Right atrium auricular region (tissue), 2 donors: ENCODE results near the gene SLC19A1. TPM values are rescaled to one million over a fixed set of nuclear protein-coding genes. Genes with fewer than 3 reads are reported as not detected.

Experiments
- DNase-seq: peaks from one replicate; pipeline ENCODE4 v3.0.0-alpha.2; 2019; ENCODE audit warnings: low spot score
- H3K27ac ChIP-seq, 2 donors: fragments of 200-600 bp; sonication (generic); 1 replicate in 1 of 2; 2 replicates in 1 of 2; pipeline ENCODE4 v1.5.1; 2016 to 2019
- H3K27me3 ChIP-seq, 2 donors: fragments of 200-600 bp; sonication (generic); one replicate each; pipeline versions ENCODE4 v1.5.1 to v1.6.0; 2017 to 2019
- H3K36me3 ChIP-seq: fragments of 200-600 bp; sonication (generic); one replicate; pipeline ENCODE4 v1.5.1; 2016
- H3K4me1 ChIP-seq, 2 donors: fragments of 200-600 bp; sonication (generic); one replicate each; pipeline versions ENCODE4 v1.5.1 to v1.6.0; 2017 to 2019
- H3K4me3 ChIP-seq, 2 donors: fragments of 200-600 bp; sonication (generic); 1 replicate in 1 of 2; 2 replicates in 1 of 2; pipeline ENCODE4 v1.5.1; 2017 to 2019; ENCODE audit warnings: mild to moderate bottlenecking in 1 of 2, moderate library complexity in 1 of 2
- H3K9me3 ChIP-seq, 2 donors: fragments of 200-600 bp; sonication (generic); one replicate each; pipeline ENCODE4 v1.5.1; 2019
- total RNA-seq, 2 donors: library from RNA; depleted of rRNA; stranded (reverse); fragments of >200 nt; gene quantifications; one replicate each; pipeline ENCODE4 v1.1.0, GENCODE V29; 2016
- TF ChIP-seq, protein P1 (sequence below), 2 donors: fragments of 200-600 bp; sonication (generic); IDR thresholded peaks; one replicate each; pipeline ENCODE4 v1.5.1; 2019; ENCODE audit warnings: antibody characterized with exemption in 2 of 2

The SLC19A1 gene
- total RNA-seq, 2 donors from 2014 or later: 2.2 to 5.3 TPM

DNA sequence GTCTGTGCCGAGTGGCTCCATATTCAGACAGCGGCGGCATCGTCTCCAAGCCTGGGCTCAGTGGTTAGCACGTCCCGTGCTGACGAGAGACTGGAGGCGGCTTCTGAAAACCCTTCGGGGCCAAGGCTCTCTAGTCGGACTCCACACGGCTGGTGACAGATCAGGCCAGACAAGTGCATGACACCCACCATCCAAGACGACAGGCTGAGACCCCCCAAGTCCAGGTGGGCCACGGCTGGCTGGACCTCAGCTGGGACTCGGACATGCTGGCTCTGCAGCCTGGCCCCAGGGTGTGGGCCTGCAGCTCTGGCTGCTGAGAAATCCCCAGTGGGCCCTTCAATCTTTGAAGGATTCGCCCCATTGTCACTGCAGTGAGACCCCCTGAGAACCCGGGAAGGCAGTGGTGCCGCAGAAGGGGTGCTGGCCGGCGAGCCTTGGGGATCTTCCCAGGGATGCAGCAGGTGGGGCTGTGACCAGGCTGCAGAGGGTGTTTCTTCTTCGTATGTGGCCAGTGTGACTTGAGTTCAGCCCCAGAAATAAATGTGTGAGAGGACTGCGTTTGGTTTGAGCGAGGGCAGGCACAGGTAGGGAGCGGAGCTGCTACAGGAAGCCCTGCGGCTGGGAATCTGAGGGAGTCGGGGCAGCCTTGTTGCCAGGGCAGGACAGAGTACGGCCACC is 15.9 kb upstream of the SLC19A1 start:
- no peak for DNase-seq
- H3K27ac ChIP-seq: no peak overlapping the region
- TF ChIP-seq, protein P1, sequence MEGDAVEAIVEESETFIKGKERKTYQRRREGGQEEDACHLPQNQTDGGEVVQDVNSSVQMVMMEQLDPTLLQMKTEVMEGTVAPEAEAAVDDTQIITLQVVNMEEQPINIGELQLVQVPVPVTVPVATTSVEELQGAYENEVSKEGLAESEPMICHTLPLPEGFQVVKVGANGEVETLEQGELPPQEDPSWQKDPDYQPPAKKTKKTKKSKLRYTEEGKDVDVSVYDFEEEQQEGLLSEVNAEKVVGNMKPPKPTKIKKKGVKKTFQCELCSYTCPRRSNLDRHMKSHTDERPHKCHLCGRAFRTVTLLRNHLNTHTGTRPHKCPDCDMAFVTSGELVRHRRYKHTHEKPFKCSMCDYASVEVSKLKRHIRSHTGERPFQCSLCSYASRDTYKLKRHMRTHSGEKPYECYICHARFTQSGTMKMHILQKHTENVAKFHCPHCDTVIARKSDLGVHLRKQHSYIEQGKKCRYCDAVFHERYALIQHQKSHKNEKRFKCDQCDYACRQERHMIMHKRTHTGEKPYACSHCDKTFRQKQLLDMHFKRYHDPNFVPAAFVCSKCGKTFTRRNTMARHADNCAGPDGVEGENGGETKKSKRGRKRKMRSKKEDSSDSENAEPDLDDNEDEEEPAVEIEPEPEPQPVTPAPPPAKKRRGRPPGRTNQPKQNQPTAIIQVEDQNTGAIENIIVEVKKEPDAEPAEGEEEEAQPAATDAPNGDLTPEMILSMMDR (IDR thresholded peaks at IDR 0.05): no peak
- H3K36me3 ChIP-seq: no peaks in the 10 kb centered on the region
- H3K4me1 ChIP-seq: peaks cover 0 to 15% of the 10 kb centered on the region in 2 donors
- H3K27me3 ChIP-seq: no peaks in the 10 kb centered on the region
- H3K4me3 ChIP-seq: no peak overlapping the region
- no peaks in the 10 kb centered on the region for H3K9me3 ChIP-seq

DNA sequence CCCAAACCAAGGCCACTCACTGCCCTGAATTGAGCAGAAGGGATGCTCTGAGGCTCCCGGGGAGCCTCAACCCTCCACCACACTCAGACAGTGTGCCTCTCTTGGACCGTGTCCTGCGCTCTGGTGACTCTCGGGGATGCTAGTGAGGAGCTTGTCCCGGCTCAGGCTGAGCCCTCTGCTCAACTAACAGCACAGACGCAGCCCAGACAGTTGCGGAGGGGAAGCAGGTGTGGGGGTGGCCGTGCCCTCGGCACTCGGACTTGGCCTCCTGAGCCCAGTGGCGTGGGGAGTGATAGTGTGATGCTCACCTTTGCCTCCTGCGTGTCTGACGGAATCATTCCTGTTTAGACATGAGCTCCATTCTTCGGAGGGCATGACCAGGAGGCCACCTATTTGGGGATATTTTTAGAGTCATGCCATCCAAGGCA is 15.4 kb upstream of the SLC19A1 start:
- peaks cover 0 to 15% of the 10 kb centered on the region in 2 donors for H3K4me1 ChIP-seq
- no peaks in the 10 kb centered on the region for H3K36me3 ChIP-seq
- H3K9me3 ChIP-seq: no peaks in the 10 kb centered on the region
- H3K27me3 ChIP-seq: no peaks in the 10 kb centered on the region
- TF ChIP-seq, protein P1 (IDR thresholded peaks at IDR 0.05): no peak
- DNase-seq: no peak
- no peak overlapping the region for H3K27ac ChIP-seq
- no peak overlapping the region for H3K4me3 ChIP-seq

DNA sequence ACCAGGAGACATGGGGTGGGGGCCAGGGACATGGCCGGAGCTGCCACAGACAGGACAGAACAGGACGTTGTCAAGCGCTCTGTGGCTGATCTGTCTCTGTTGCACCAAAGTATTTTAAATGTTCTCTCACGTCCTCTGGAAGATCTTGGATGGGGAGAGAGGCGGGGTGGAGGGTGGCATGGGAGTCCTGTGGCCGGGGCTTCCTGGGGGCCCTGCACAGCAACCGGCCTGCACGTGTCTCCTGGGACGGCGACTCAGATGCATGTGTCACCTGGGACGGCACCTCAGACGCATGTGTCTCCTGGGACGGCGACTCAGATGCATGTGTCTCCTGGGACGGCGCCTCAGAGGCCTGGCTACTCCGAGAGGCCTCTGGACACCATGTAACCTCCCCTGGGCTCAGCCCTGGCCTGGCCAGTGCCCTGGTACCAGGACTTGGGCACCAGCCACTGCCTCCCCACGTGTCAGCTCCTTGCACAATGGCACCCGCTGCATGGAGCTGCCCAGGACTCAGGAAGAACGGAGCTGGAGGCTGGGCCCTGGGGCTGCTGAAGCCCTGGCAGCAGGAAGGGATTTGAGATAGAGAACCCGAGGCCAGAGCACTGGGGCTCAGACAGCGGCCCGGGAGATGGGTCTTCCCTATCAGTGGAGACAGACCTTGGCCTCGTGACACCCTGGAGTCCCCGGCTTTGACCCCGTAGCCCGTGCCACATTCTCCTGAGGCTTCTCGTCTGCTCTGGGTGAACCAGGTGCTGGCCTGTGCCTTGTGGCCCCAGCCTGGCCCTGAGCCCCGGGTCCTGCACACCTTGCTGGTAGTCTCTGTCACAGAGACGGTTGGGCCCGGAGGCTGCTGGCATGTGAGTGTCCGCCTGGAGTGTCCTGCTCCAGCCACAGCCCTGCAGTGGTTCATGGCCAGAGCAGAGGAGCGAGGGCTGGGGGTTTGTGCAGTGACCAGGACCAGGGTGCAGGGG is 14.7 kb upstream of the SLC19A1 start:
- Histone ChIP-seq H3K9me3 (no peaks in the 10 kb centered on the region), H3K4me1 (peaks cover 0 to 15% of the 10 kb centered on the region in 2 donors), H3K27me3 (no peaks in the 10 kb centered on the region), H3K36me3 (no peaks in the 10 kb centered on the region), H3K4me3 (no peak overlapping the region), H3K27ac (no peak overlapping the region)
- no peak for DNase-seq
- TF ChIP-seq, protein P1 (IDR thresholded peaks at IDR 0.05): no peak

DNA sequence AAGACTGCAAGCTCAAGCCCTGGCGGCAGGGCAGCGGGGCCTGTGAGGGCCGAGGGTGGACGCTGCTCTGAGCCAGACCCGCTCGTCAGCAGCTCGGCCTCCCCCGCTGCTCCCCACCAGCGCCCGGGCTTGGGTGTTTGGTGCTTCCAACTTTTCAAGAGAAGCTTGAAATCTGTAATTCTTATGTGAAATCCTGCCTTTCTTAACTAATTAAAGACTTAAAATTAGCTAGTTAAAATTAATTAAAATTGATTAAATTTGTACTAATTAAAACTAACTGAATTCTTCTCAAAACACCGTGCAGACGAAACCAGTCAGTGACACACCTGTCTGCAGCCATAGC is 14.0 kb upstream of the SLC19A1 start:
- H3K9me3 ChIP-seq: no peaks in the 10 kb centered on the region
- no peaks in the 10 kb centered on the region for H3K36me3 ChIP-seq
- no peak for DNase-seq
- peak overlapping the region; percentile 78 to 94 for H3K27ac ChIP-seq
- peak overlapping the region in 1 of 2 donors; percentile 62 for H3K4me3 ChIP-seq
- no peaks in the 10 kb centered on the region for H3K27me3 ChIP-seq
- peaks cover 0 to 15% of the 10 kb centered on the region in 2 donors for H3K4me1 ChIP-seq
- TF ChIP-seq, protein P1 (IDR thresholded peaks at IDR 0.05): no peak

DNA sequence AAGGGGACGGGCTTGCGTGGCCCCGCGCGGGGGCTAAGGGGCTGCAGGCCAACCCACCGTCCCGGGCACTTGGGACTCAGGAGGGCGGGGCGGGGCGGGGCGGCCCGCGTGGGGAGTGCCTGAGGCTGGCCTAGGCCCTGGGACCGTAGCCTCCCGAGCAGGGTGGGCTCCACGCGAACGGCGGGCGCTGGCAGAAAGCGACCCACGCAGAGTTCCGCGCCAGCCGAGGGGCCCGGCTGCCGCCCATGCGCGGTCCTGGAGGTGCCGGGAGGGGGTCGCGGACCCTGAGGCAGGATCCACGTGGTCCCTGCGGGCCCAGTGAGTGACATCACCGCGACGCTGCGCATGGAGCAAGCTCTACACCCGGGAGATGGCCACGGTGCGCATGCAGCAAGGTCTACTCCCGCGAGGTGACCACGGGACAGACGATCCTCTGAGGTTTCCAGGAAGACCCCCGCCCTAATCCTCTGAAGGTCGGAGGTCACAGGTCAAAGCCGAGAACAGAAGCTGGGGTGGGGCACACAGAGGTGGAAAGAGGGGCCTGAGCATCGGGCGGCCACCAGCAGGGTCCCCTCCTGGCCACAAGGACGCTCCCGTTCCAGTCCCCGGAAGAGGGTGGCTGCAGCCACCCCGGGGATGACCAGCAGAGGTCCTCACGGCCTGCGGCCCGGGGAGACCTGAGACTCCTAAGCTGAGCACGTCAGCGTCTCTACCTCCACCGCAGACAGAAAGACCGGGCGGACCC is 13.5 kb upstream of the SLC19A1 start:
- Histone ChIP-seq H3K27ac (peak overlapping the region; percentile 78 to 94), H3K9me3 (no peaks in the 10 kb centered on the region), H3K36me3 (no peaks in the 10 kb centered on the region), H3K4me1 (peaks cover 0 to 15% of the 10 kb centered on the region in 2 donors), H3K4me3 (peak overlapping the region; percentile 55 to 62), H3K27me3 (no peaks in the 10 kb centered on the region)
- TF ChIP-seq, protein P1 (IDR thresholded peaks at IDR 0.05): peak; percentile 77 to 83
- peak; percentile 84 for DNase-seq
